H9 (cell line): Measurements from ENCODE around the gene FASTKD3. TPM values are rescaled to one million over a fixed set of nuclear protein-coding genes. Genes with fewer than 3 reads are reported as not detected.

Source experiments
- DNase-seq: peaks from one replicate; pipeline ENCODE4 v3.0.0-alpha.2; 2017
- H2AFZ ChIP-seq: one replicate; pipeline ENCODE4 v1.6.1; 2013; ENCODE audit warnings: mild to moderate bottlenecking, low read length, control low read depth, moderate library complexity
- H2AK5ac ChIP-seq: 2 replicates; pipeline ENCODE4 v1.6.1; 2013; ENCODE audit warnings: low read length, control low read depth, mixed read lengths; ENCODE audit not compliant: insufficient read length
- H2BK120ac ChIP-seq: one replicate; pipeline ENCODE4 v1.6.1; 2013; ENCODE audit warnings: low read depth, mild to moderate bottlenecking, low read length, control low read depth, inconsistent platforms; ENCODE audit not compliant: poor library complexity, severe bottlenecking
- H2BK12ac ChIP-seq: 2 replicates; pipeline ENCODE4 v1.6.1; 2013; ENCODE audit warnings: low read length, control low read depth, mixed read lengths, low read depth; ENCODE audit not compliant: insufficient read length
- H2BK15ac ChIP-seq: 2 replicates; pipeline ENCODE4 v1.6.1; 2013; ENCODE audit warnings: low read depth, low read length, control low read depth
- H2BK20ac ChIP-seq: one replicate; pipeline ENCODE4 v1.6.1; 2013; ENCODE audit warnings: low read depth, mild to moderate bottlenecking, low read length, control low read depth, inconsistent platforms; ENCODE audit not compliant: poor library complexity, severe bottlenecking
- H2BK5ac ChIP-seq: 2 replicates; pipeline ENCODE4 v1.6.1; 2013; ENCODE audit warnings: low read length, control low read depth, mixed read lengths; ENCODE audit not compliant: insufficient read length
- H3K14ac ChIP-seq: 2 replicates; pipeline ENCODE4 v1.6.1; 2013; ENCODE audit warnings: low read length, control low read depth; ENCODE audit not compliant: insufficient read depth
- H3K18ac ChIP-seq: 2 replicates; pipeline ENCODE4 v1.6.1; 2013; ENCODE audit warnings: low read depth, mild to moderate bottlenecking, mixed read lengths, low read length, control low read depth; ENCODE audit not compliant: insufficient read length
- H3K23ac ChIP-seq: 2 replicates; pipeline ENCODE4 v1.6.1; 2013; ENCODE audit warnings: low read length, control low read depth, mixed read lengths, low read depth; ENCODE audit not compliant: insufficient read length
- H3K23me2 ChIP-seq: 2 replicates; pipeline ENCODE4 v1.6.1; 2013; ENCODE audit warnings: low read depth, mild to moderate bottlenecking, mixed read lengths, low read length, control low read depth; ENCODE audit not compliant: insufficient read length, poor library complexity, severe bottlenecking
- H3K27ac ChIP-seq: 2 replicates; pipeline ENCODE4 v1.5.1; 2013; ENCODE audit warnings: low read length, control low read depth, mixed read lengths, low read depth; ENCODE audit not compliant: insufficient read length
- H3K27me3 ChIP-seq: 2 replicates; pipeline ENCODE4 v1.6.1; 2013; ENCODE audit warnings: low read length, control low read depth, inconsistent platforms; ENCODE audit not compliant: insufficient read depth
- H3K4ac ChIP-seq: 2 replicates; pipeline ENCODE4 v1.6.1; 2013; ENCODE audit warnings: low read depth, mild to moderate bottlenecking, control low read depth, inconsistent platforms, low read length, moderate library complexity
- H3K4me1 ChIP-seq: 2 replicates; pipeline ENCODE4 v1.6.1; 2013; ENCODE audit warnings: low read length, control low read depth, inconsistent platforms; ENCODE audit not compliant: insufficient read depth
- H3K4me2 ChIP-seq: 2 replicates; pipeline ENCODE4 v1.6.1; 2013; ENCODE audit warnings: low read length, control low read depth, mixed read lengths; ENCODE audit not compliant: insufficient read length, insufficient read depth
- H3K56ac ChIP-seq: 2 replicates; pipeline ENCODE4 v1.6.1; 2013; ENCODE audit warnings: low read depth, mild to moderate bottlenecking, mixed read lengths, low read length, control low read depth; ENCODE audit not compliant: insufficient read length
- H3K79me1 ChIP-seq: 2 replicates; pipeline ENCODE4 v1.6.1; 2013; ENCODE audit warnings: low read depth, mild to moderate bottlenecking, moderate library complexity, low read length, control low read depth, inconsistent platforms; ENCODE audit not compliant: insufficient read depth, poor library complexity, severe bottlenecking
- H3K79me2 ChIP-seq: 2 replicates; pipeline ENCODE4 v1.6.1; 2013; ENCODE audit warnings: low read length, control low read depth, inconsistent platforms; ENCODE audit not compliant: insufficient read depth
- H3K9ac ChIP-seq: 2 replicates; pipeline ENCODE4 v1.6.1; 2013; ENCODE audit warnings: low read length, control low read depth, mixed read lengths; ENCODE audit not compliant: insufficient read length; ENCODE audit errors: extremely low read depth
- H3K9me3 ChIP-seq: one replicate; pipeline ENCODE4 v1.6.1; 2013; ENCODE audit warnings: low read depth, low read length, inconsistent platforms; ENCODE audit not compliant: control insufficient read depth
- H3T11ph ChIP-seq: one replicate; pipeline ENCODE4 v1.6.1; 2013; ENCODE audit warnings: mild to moderate bottlenecking, low read length, control low read depth, inconsistent platforms
- H4K20me1 ChIP-seq: one replicate; pipeline ENCODE4 v1.6.1; 2013; ENCODE audit not compliant: control insufficient read depth, insufficient read length, insufficient read depth
- H4K5ac ChIP-seq: 2 replicates; pipeline ENCODE4 v1.6.1; 2013; ENCODE audit warnings: low read depth, mild to moderate bottlenecking, mixed read lengths, low read length, control low read depth; ENCODE audit not compliant: insufficient read length
- H4K8ac ChIP-seq: replicated peaks from 2 replicates; pipeline ENCODE4 v1.6.1; 2013; ENCODE audit warnings: low read length, control low read depth, mixed read lengths, low read depth; ENCODE audit not compliant: insufficient read length
- H4K91ac ChIP-seq: 2 replicates; pipeline ENCODE4 v1.6.1; 2013; ENCODE audit warnings: low read depth, mild to moderate bottlenecking, moderate library complexity, mixed read lengths, low read length, control low read depth; ENCODE audit not compliant: insufficient read length
- H3K27ac Mint-ChIP-seq, 3 experiments: 2 replicates in 2 of 3; 3 replicates in 1 of 3; pipeline ENCODE4 v1.8.0; 2020 to 2021; ENCODE audit warnings: mixed read lengths in 3 of 3, mild to moderate bottlenecking in 1 of 3, moderate library complexity in 1 of 3
- H3K27me3 Mint-ChIP-seq: 2 replicates; pipeline ENCODE4 v1.8.0; 2021; ENCODE audit warnings: low read depth, mild to moderate bottlenecking, moderate library complexity, mixed read lengths
- H3K36me3 Mint-ChIP-seq, 3 experiments: 2 replicates in 2 of 3; 3 replicates in 1 of 3; pipeline ENCODE4 v1.8.0; 2020 to 2021; ENCODE audit warnings: low read depth in 3 of 3, mixed read lengths in 3 of 3; ENCODE audit not compliant: insufficient read depth in 1 of 3
- H3K4me1 Mint-ChIP-seq, 2 experiments: 2 replicates each; pipeline ENCODE4 v1.8.0; 2020; ENCODE audit warnings: mixed read lengths in 2 of 2
- H3K4me3 Mint-ChIP-seq, 2 experiments: 2 replicates in 1 of 2; 3 replicates in 1 of 2; pipeline ENCODE4 v1.8.0; 2020 to 2021; ENCODE audit warnings: mild to moderate bottlenecking in 2 of 2, mixed read lengths in 2 of 2, moderate library complexity in 1 of 2
- H3K9me3 Mint-ChIP-seq, 2 experiments: 2 replicates in 1 of 2; 3 replicates in 1 of 2; pipeline ENCODE4 v1.8.0; 2020; ENCODE audit warnings: mild to moderate bottlenecking in 2 of 2, mixed read lengths in 2 of 2, moderate library complexity in 1 of 2
- CTCF ChIP-seq: fragments of 200-600 bp; sonication (generic); conservative IDR thresholded peaks from 3 replicates; pipeline ENCODE4 v1.8.0; 2021; ENCODE audit warnings: antibody characterized with exemption, mild to moderate bottlenecking
- WGBS: extraction: QIAGEN DNeasy Blood & Tissue Kit; methylation state at CpG from one replicate; pipeline ENCODE4 v1.1.7; 2013; ENCODE audit warnings: missing lambda C conversion rate, low lambda C conversion rate, mixed read lengths; ENCODE audit not compliant: insufficient read length; ENCODE audit errors: extremely low coverage; 5-methylcytosine and 5-hydroxymethylcytosine counted together
- total RNA-seq: library from RNA; stranded (reverse); gene quantifications from 2 replicates; pipeline ENCODE4 v1.2.1, GENCODE V29; 2021

FASTKD3 gene
- total RNA-seq, 1 experiment from 2014 or later, result 15.0 TPM

- Histone ChIP-seq H4K8ac (no peak overlapping the region), H4K20me1 (no peaks in the 10 kb centered on the region), H3K18ac (no peak overlapping the region), H3K4ac (no peak overlapping the region), H3K4me1 (no peaks in the 10 kb centered on the region), H3K14ac (no peak overlapping the region), H3K23me2 (no peaks in the 10 kb centered on the region), H3K4me2 (no peak overlapping the region), H3K27me3 (no peaks in the 10 kb centered on the region), H2AFZ (no peak overlapping the region), H3K9ac (no peak overlapping the region), H3K56ac (no peak overlapping the region), H4K91ac (no peak overlapping the region), H3K79me1 (no peaks in the 10 kb centered on the region), H2BK120ac (no peak overlapping the region), H2BK5ac (no peak overlapping the region), H3K79me2 (no peaks in the 10 kb centered on the region), H2BK20ac (no peak overlapping the region), H3K27ac (no peak overlapping the region), H2BK12ac (no peak overlapping the region), H2BK15ac (no peak overlapping the region), H3K9me3 (no peaks in the 10 kb centered on the region), H2AK5ac (no peak overlapping the region), H3K23ac (no peak overlapping the region), H3T11ph (no peak overlapping the region), H4K5ac (no peak overlapping the region)
- peaks cover 4% of the 10 kb centered on the region in 2 experiments; a peak in 3 of 5 replicates for H3K9me3 Mint-ChIP-seq
- peaks cover 28 to 56% (median 53%) of the 10 kb centered on the region in 3 experiments for H3K36me3 Mint-ChIP-seq
- peaks cover 0 to 5% of the 10 kb centered on the region in 2 experiments; a peak in 2 of 4 replicates for H3K4me1 Mint-ChIP-seq
- DNase-seq, result no peak
- no peak for TF ChIP-seq CTCF
- no CpG with 5 or more reads among the region's 3 CpGs for WGBS
- H3K27ac Mint-ChIP-seq, result peak overlapping the region in 1 of 3 experiments; percentile 80; a peak in 3 of 7 replicates
- no peaks in the 10 kb centered on the region for H3K27me3 Mint-ChIP-seq
- H3K4me3 Mint-ChIP-seq, result no peak overlapping the region
Observed at GRCh38 chr5:7902201-7902600, 33.4 kb upstream of the FASTKD3 start.
